Spleen (tissue), 7 donors: ENCODE data around the gene PKP4.

ENCODE experiments used
- POLR2A ChIP-seq, 3 donors: fragments of 450-650 bp; IDR thresholded peaks; one replicate each; pipeline ENCODE4 v1.5.1; 2017; ENCODE audit warnings: antibody characterized with exemption in 3 of 3, mild to moderate bottlenecking in 1 of 3
- POLR2AphosphoS5 ChIP-seq, 3 donors: sonication (generic); formaldehyde crosslinking; IDR thresholded peaks; one replicate each; pipeline ENCODE4 v1.5.1; 2017; ENCODE audit warnings: antibody characterized with exemption in 3 of 3
- TF ChIP-seq, protein P1 (sequence below), 11 experiments: fragments of 200-600 bp in 7 of 11; fragments of 450-650 bp in 4 of 11; sonication (generic) in 4 of 11; IDR thresholded peaks in 8 of 11; conservative IDR thresholded peaks in 3 of 11; 1 replicate in 7 of 11; 2 replicates in 4 of 11; pipeline versions ENCODE4 v1.4.0 to v1.8.0; 2016 to 2021; ENCODE audit warnings: antibody characterized with exemption in 11 of 11, inconsistent platforms in 4 of 11, mild to moderate bottlenecking in 1 of 11
- donor health status: DM: no; HTN: no; CAD: no; lungs with moderate emphysema.
- donor health status: DM: no; HTN: no; CAD: no.
- donor health status: DM: no; HTN: no; CAD: no.

DNA sequence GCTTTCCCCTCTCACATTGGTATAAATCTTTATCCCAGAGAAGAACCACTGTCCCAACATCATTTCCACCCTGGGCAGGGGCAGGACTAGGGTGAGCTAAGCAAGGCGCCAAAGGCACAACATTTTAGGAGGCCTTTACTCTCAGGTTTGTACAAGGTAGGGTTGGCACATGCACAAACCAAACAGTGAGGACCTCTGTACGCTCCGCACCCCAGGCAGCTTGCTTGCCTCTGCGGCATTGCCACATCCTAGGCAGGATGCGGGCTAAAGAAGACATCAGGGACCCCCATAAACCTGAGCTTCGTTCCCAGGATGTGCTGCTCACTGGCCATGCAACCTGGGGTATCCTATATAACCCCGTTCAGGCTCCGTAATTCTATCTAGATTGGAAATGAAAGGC is 210.2 kb downstream of the PKP4 start:
- no peak for TF ChIP-seq POLR2AphosphoS5 (IDR thresholded peaks at IDR 0.05)
- TF ChIP-seq, protein P1, sequence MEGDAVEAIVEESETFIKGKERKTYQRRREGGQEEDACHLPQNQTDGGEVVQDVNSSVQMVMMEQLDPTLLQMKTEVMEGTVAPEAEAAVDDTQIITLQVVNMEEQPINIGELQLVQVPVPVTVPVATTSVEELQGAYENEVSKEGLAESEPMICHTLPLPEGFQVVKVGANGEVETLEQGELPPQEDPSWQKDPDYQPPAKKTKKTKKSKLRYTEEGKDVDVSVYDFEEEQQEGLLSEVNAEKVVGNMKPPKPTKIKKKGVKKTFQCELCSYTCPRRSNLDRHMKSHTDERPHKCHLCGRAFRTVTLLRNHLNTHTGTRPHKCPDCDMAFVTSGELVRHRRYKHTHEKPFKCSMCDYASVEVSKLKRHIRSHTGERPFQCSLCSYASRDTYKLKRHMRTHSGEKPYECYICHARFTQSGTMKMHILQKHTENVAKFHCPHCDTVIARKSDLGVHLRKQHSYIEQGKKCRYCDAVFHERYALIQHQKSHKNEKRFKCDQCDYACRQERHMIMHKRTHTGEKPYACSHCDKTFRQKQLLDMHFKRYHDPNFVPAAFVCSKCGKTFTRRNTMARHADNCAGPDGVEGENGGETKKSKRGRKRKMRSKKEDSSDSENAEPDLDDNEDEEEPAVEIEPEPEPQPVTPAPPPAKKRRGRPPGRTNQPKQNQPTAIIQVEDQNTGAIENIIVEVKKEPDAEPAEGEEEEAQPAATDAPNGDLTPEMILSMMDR (IDR thresholded peaks at IDR 0.05 in 8 of 11, conservative IDR thresholded peaks at IDR 0.05 in 3 of 11) = no peak
- TF ChIP-seq POLR2A (IDR thresholded peaks at IDR 0.05) = no peak
